GM12878 (cell line): ENCODE data around the gene TOPORS. TPM values are rescaled to one million over a fixed set of nuclear protein-coding genes. Genes with fewer than 3 reads are reported as not detected.

Experiments used
- ATAC-seq: fragments of 200-7000 bp; cut with Tn5 transposase; 3 replicates; pipeline ENCODE4 v1.9.1; 2020; ENCODE audit warnings: mild to moderate bottlenecking, moderate library complexity
- BruUV-seq: library from RNA; stranded (reverse); fragments of 400-500 nt; replicated peaks from 2 replicates; lab custom pipeline; 2021; lab: Mats Ljungman, UMichigan
- CTCF ChIA-PET: fragments of 300-600 bp; sonication (Branson Sonifier 250); formaldehyde crosslinking; extraction: SDS; loops from one replicate; lab custom pipeline; 2021; ENCODE audit warnings: inconsistent platforms; lab: Yijun Ruan, JAX
- POLR2A ChIA-PET: fragments of 350-600 bp; formaldehyde crosslinking; extraction: SDS; loops from one replicate; lab custom pipeline; 2021; ENCODE audit warnings: inconsistent platforms; lab: Charles Lee
- RAD21 ChIA-PET: fragments of 300-600 bp; sonication (Branson Sonifier 250); formaldehyde crosslinking; loops from one replicate; lab custom pipeline; 2023; ENCODE audit warnings: antibody characterized with exemption; ENCODE audit not compliant: unreplicated experiment; lab: Charles Lee
- SMC1A ChIA-PET: fragments of 300-600 bp; sonication (Branson Sonifier 250); formaldehyde crosslinking; loops from one replicate; lab custom pipeline; 2023; ENCODE audit not compliant: unreplicated experiment, uncharacterized antibody; lab: Charles Lee
- DNase-seq: peaks from one replicate; pipeline ENCODE4 v3.0.0-alpha.2; 2011; ENCODE audit warnings: low read depth, low spot score
- FAIRE-seq: peaks from 3 replicates; lab custom pipeline; 2011; peaks lifted over from hg19 to GRCh38; lab: Jason Lieb, UNC
- H2AFZ ChIP-seq: 2 replicates; pipeline ENCODE4 v1.6.0; 2011; ENCODE audit warnings: low read depth, low read length, control low read depth; ENCODE audit not compliant: control insufficient read depth
- H3K27ac ChIP-seq: 2 replicates; pipeline ENCODE4 v1.5.1; 2011; ENCODE audit warnings: control low read depth; ENCODE audit not compliant: control insufficient read depth, insufficient read depth
- H3K27me3 ChIP-seq, 2 experiments: replicated peaks in 1 of 2; 2 replicates each; pipeline versions ENCODE4 v1.6.0 to v1.6.1; 2011; ENCODE audit warnings: low read length in 1 of 2; ENCODE audit not compliant: control insufficient read depth in 2 of 2, insufficient read depth in 2 of 2
- H3K36me3 ChIP-seq, 2 experiments: 2 replicates each; pipeline ENCODE4 v1.5.1; 2011; ENCODE audit warnings: low read length in 1 of 2; ENCODE audit not compliant: control insufficient read depth in 2 of 2, insufficient read depth in 2 of 2
- H3K4me1 ChIP-seq: 2 replicates; pipeline ENCODE4 v1.6.1; 2011; ENCODE audit warnings: mild to moderate bottlenecking, low read length, moderate library complexity, mixed read lengths; ENCODE audit not compliant: control insufficient read depth, insufficient read depth
- H3K4me2 ChIP-seq: 2 replicates; pipeline ENCODE4 v1.6.0; 2011; ENCODE audit warnings: control low read depth; ENCODE audit not compliant: control insufficient read depth, insufficient read depth
- H3K4me3 ChIP-seq: fragments of 200-600 bp; sonication (generic); 2 replicates; pipeline ENCODE4 v1.5.1; 2016
- H3K79me2 ChIP-seq: 2 replicates; pipeline ENCODE4 v1.6.0; 2011; ENCODE audit warnings: low read length; ENCODE audit not compliant: control insufficient read depth, insufficient read depth
- H3K9ac ChIP-seq: 2 replicates; pipeline ENCODE4 v1.8.0; 2011; ENCODE audit warnings: low read length, control low read depth, mixed read lengths; ENCODE audit not compliant: control insufficient read depth, insufficient read depth
- H3K9me3 ChIP-seq: replicated peaks from 3 replicates; pipeline ENCODE4 v1.5.1; 2011; ENCODE audit warnings: mild to moderate bottlenecking, low read length; ENCODE audit not compliant: control insufficient read depth, insufficient read depth
- H4K20me1 ChIP-seq: 2 replicates; pipeline ENCODE4 v1.6.0; 2011; ENCODE audit not compliant: control insufficient read depth, insufficient read depth
- BACH1 ChIP-seq: fragments of 450-650 bp; IDR thresholded peaks from 2 replicates; pipeline ENCODE4 v1.6.1; 2017; ENCODE audit warnings: mild to moderate bottlenecking, borderline replicate concordance
- CBFB ChIP-seq: IDR thresholded peaks from 2 replicates; pipeline ENCODE4 v1.6.1; 2016; ENCODE audit warnings: antibody characterized with exemption, low read depth
- CBX5 ChIP-seq: sonication (generic); IDR thresholded peaks from 2 replicates; pipeline ENCODE4 v1.6.1; 2016; ENCODE audit warnings: low read depth, moderate library complexity, mild to moderate bottlenecking, inconsistent platforms
- E2F8 ChIP-seq: fragments of 450-650 bp; IDR thresholded peaks from 2 replicates; pipeline ENCODE4 v1.6.1; 2018; ENCODE audit warnings: mild to moderate bottlenecking, low read depth, moderate library complexity; ENCODE audit not compliant: partially characterized antibody
- EGR1 ChIP-seq, 2 experiments: IDR thresholded peaks; 1 replicate in 1 of 2; 2 replicates in 1 of 2; pipeline ENCODE4 v1.6.1; 2011 to 2012; ENCODE audit warnings: low read depth in 2 of 2, low read length in 2 of 2, borderline replicate concordance in 1 of 2, mild to moderate bottlenecking in 1 of 2, moderate library complexity in 1 of 2
- FOXM1 ChIP-seq: IDR thresholded peaks from 2 replicates; pipeline ENCODE4 v1.6.1; 2012; ENCODE audit warnings: low read depth, mild to moderate bottlenecking, inconsistent platforms, low read length, moderate library complexity
- GABPA ChIP-seq: IDR thresholded peaks from 2 replicates; pipeline ENCODE4 v1.6.1; 2014; ENCODE audit warnings: antibody characterized with exemption, low read depth, mild to moderate bottlenecking, inconsistent platforms
- KLF5 ChIP-seq: fragments of 450-650 bp; IDR thresholded peaks from 2 replicates; pipeline ENCODE4 v1.6.1; 2014; ENCODE audit warnings: mild to moderate bottlenecking; ENCODE audit not compliant: partially characterized antibody
- MLLT1 ChIP-seq: fragments of 450-650 bp; IDR thresholded peaks from 2 replicates; pipeline ENCODE4 v1.6.1; 2016; ENCODE audit warnings: mild to moderate bottlenecking
- PML ChIP-seq: IDR thresholded peaks from 2 replicates; pipeline ENCODE4 v1.6.1; 2012; ENCODE audit warnings: low read length, inconsistent platforms
- POLR2A ChIP-seq: IDR thresholded peaks from 2 replicates; pipeline ENCODE4 v1.6.1; 2011; ENCODE audit warnings: low read depth, mild to moderate bottlenecking, low read length
- RAD21 ChIP-seq: IDR thresholded peaks from 2 replicates; pipeline ENCODE4 v1.6.1; 2011; ENCODE audit warnings: mild to moderate bottlenecking, low read depth, low read length, moderate library complexity; ENCODE audit not compliant: insufficient read depth
- SMARCA5 ChIP-seq: fragments of 450-650 bp; IDR thresholded peaks from 2 replicates; pipeline ENCODE4 v1.6.1; 2017; ENCODE audit warnings: mild to moderate bottlenecking
- YBX1 ChIP-seq: fragments of 450-650 bp; IDR thresholded peaks from 2 replicates; pipeline ENCODE4 v1.6.1; 2016; ENCODE audit warnings: antibody characterized with exemption
- ZNF384 ChIP-seq: IDR thresholded peaks from 2 replicates; pipeline ENCODE4 v1.6.1; 2012; ENCODE audit warnings: low read depth, mild to moderate bottlenecking, low read length, improper control_type of control experiment, borderline replicate concordance
- WGBS: methylation state at CpG from one replicate; pipeline ENCODE4 v1.1.6; 2016; ENCODE audit warnings: low lambda C conversion rate; ENCODE audit not compliant: insufficient replicate concordance, insufficient coverage; ENCODE audit errors: missing lambda C conversion rate; 5-methylcytosine and 5-hydroxymethylcytosine counted together
- in situ Hi-C: fragments of 300-500 bp; cut with MboI; formaldehyde crosslinking; loops from 9 replicates; pipeline ENCODE4 v1.14.3; 2018; ENCODE audit warnings: mixed read lengths
- intact Hi-C: fragments of 100-400 bp; cut with micrococcal nuclease; formaldehyde crosslinking; loops from one replicate; pipeline ENCODE4 v1.14.2; 2022; ENCODE audit not compliant: unreplicated experiment
- polyA plus RNA-seq, 11 experiments: library from polyadenylated mRNA; depleted of rRNA in 4 of 11; unstranded in 6 of 11; stranded (reverse) in 5 of 11; fragments of >200 nt; fragmentation: Nextera tagmentation in 4 of 11; fragmentation: Illumina TruSeq in 1 of 11; extraction: Ambion mirVana in 4 of 11; extraction: Trizol in 1 of 11; gene quantifications; 1 replicate in 1 of 11; 2 replicates in 10 of 11; pipeline versions ENCODE4 v1.2.1 to v1.2.3, GENCODE V29; 2011 to 2016; ENCODE audit warnings: inconsistent platforms in 2 of 11, missing spikeins in 2 of 11, low read depth in 1 of 11
- total RNA-seq, 4 experiments: library from RNA; depleted of rRNA in 3 of 4; stranded (reverse); fragments of >200 nt in 3 of 4; fragmentation: Illumina TruSeq in 1 of 4; extraction: Trizol in 1 of 4; gene quantifications; 2 replicates each; pipeline versions ENCODE4 v1.2.1 to v1.2.3, GENCODE V29; 2013 to 2021
- TF ChIP-seq, protein P1 (sequence below): fragments of 450-650 bp; IDR thresholded peaks from 2 replicates; pipeline ENCODE4 v1.6.1; 2016; ENCODE audit warnings: mild to moderate bottlenecking
- TF ChIP-seq, protein P2 (sequence below): IDR thresholded peaks from 2 replicates; pipeline ENCODE4 v1.6.1; 2011; ENCODE audit warnings: borderline replicate concordance, low read depth, mild to moderate bottlenecking, moderate library complexity, mixed read lengths, low read length; ENCODE audit not compliant: insufficient read depth; ENCODE audit errors: extremely low read length

Gene TOPORS
- total and polyA plus RNA-seq, 10 of the 15 experiments (the other 5 are each of a cell fraction or from before 2014, with no cell fraction given): 6.0 to 27.8 (median 14.3) TPM

DNA sequence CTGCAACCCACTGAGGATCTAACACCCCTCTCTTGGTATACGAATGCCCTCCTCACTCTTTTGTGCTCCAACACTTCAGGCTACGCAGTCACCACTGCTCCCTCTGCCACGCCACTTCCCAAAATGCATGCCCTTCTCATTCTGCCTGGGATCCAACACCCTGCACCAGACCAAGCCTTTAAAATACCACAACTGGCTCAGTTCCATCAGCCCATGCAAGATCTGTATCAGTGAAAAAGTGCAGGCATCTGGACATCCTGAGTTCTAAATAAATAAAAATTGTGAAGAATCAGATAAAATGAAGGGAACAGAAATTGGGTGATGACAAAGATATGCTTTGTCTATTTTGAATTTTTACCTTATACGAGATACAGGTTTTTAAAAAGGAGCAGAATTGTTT is 17.9 kb upstream of the TOPORS start:
- no peaks in the 10 kb centered on the region for H4K20me1 ChIP-seq
- FAIRE-seq (no peak), ATAC-seq (no peak), DNase-seq (no peak)
- intact Hi-C loops: loop anchor here (5.0 kb wide), 1 partner anchor 138 kb away; no protein-coding TSS in a partner anchor
- ChIA-PET RAD21 (no interaction called here), CTCF (no interaction called here), POLR2A (no interaction called here), SMC1A (no interaction called here)
- H3K27me3 ChIP-seq: no peaks in the 10 kb centered on the region
- no peak overlapping the region; the same call in 1 of the 2 replicates for H3K9ac ChIP-seq
- in situ Hi-C loops: no loop called here
- H3K79me2 ChIP-seq: peaks cover 32% of the 10 kb centered on the region
- no peaks in the 10 kb centered on the region for H3K9me3 ChIP-seq
- H3K4me3 ChIP-seq: peak overlapping the region; percentile 20; the same call in 1 of the 2 replicates
- H3K36me3 ChIP-seq: peaks cover 7 to 9% of the 10 kb centered on the region in 2 experiments; a peak in 3 of 4 replicates
- H3K4me1 ChIP-seq: no peaks in the 10 kb centered on the region; the same call in 1 of the 2 replicates
- WGBS: 94% methylated on average over 4 of the region's 4 CpGs
- no TSS peak for BruUV-seq
- H3K4me2 ChIP-seq: no peak overlapping the region
- no peak overlapping the region for H2AFZ ChIP-seq
- H3K27ac ChIP-seq: no peak overlapping the region
- TF ChIP-seq EGR1 (IDR thresholded peaks at IDR 0.05; ENCODE audit: borderline replicate concordance in 1 of 2, low read depth in 2 of 2, low read length in 2 of 2) (no peak), YBX1 (no peak), ZNF384 (no peak), SMARCA5 (no peak), GABPA (no peak), MLLT1 (no peak), POLR2A (no peak), CBFB (no peak), CBX5 (no peak), FOXM1 (no peak), PML (no peak), RAD21 (no peak), BACH1 (no peak), KLF5 (no peak), E2F8 (no peak)
- TF ChIP-seq, protein P1, sequence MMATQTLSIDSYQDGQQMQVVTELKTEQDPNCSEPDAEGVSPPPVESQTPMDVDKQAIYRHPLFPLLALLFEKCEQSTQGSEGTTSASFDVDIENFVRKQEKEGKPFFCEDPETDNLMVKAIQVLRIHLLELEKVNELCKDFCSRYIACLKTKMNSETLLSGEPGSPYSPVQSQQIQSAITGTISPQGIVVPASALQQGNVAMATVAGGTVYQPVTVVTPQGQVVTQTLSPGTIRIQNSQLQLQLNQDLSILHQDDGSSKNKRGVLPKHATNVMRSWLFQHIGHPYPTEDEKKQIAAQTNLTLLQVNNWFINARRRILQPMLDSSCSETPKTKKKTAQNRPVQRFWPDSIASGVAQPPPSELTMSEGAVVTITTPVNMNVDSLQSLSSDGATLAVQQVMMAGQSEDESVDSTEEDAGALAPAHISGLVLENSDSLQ: no peak
- TF ChIP-seq, protein P2, sequence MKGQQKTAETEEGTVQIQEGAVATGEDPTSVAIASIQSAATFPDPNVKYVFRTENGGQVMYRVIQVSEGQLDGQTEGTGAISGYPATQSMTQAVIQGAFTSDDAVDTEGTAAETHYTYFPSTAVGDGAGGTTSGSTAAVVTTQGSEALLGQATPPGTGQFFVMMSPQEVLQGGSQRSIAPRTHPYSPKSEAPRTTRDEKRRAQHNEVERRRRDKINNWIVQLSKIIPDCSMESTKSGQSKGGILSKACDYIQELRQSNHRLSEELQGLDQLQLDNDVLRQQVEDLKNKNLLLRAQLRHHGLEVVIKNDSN: no peak
